Epidermal melanocyte (primary cell): Measurements from ENCODE around the gene FAM83C.
A peak's percentile ranks its signal among the peaks of the same experiment; 100 is the strongest.

ENCODE experiments used
- DNase-seq: peaks from one replicate; pipeline ENCODE4 v3.0.0; 2011; ENCODE audit warnings: low spot score; ENCODE audit not compliant: insufficient read length

FAM83C gene

DNA sequence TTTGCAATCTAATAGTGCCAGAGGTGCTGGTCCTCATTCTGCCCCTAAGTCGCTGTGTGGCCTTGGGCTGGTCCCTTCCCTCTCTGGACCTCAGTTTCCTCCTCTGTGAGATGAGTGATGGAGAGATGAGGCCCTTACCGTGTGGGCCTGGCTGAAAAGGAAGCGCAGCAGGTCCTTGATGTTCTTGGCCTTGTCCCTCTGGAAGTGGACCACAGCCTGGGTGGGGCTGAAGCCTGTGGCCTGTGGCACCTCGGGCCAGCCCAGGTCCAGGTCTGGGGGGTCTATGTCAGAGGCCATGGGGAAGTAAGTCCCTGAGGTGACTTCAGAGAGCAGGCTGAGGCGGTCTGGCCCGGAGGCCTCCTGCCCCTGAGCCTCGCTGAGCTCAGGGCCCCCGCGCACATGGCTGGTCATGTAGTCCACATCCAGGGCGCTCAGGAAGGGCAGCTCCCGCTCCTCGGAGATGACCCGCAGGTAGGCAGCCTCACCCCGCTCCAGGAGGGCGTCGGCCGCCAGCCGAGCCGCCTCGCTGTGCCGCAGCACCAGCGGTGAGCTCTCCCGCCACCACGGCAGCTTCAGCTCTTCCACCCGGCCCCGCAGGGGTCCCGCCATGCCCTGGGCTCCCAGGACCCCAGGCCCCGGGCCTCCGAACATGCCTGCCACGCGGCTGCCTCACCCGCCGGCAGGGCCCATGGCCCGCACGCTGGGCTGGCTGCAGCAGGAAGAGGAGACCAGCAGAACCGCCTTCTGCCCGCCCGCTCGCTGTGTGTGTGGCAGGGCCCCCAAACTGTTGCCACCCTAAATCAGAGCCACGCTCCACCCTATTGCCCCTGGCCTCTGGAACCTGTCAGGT is at the start of gene FAM83C:
Gene FAM83C (minus strand): TSS at position 772 of the 850 bp plus-strand sequence. CDS start 121 bp downstream, at position 651.
- DNase-seq = no peak

- DNase-seq = no peak
These were observed 49.3 kb upstream of the FAM83C start for GRCh38 chr20:35341366-35342028.

- DNase-seq = no peak
These were observed 48.2 kb upstream of the FAM83C start for GRCh38 chr20:35340436-35340835.

DNA sequence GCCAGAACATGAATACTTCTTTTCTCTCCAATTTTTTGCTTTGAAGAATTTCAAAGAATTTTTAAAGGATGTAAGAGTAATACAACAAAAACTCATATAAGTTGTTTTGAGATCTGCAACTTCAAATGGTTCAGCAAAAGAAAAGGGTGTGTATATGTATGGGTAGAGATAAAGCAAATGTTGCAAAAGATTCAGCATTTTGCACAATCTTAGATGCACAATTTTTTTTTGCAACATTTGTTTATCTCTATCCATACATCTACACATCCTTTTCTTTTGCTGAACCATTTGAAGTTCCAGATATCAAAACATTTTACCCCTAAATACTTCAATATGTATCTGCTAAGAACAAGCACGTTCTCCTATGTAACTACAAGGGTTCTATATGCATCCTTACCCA is 47.4 kb upstream of the FAM83C start:
- no peak for DNase-seq

- DNase-seq = peak; percentile 54
These were observed 46.8 kb upstream of the FAM83C start for GRCh38 chr20:35339007-35339406.

DNA sequence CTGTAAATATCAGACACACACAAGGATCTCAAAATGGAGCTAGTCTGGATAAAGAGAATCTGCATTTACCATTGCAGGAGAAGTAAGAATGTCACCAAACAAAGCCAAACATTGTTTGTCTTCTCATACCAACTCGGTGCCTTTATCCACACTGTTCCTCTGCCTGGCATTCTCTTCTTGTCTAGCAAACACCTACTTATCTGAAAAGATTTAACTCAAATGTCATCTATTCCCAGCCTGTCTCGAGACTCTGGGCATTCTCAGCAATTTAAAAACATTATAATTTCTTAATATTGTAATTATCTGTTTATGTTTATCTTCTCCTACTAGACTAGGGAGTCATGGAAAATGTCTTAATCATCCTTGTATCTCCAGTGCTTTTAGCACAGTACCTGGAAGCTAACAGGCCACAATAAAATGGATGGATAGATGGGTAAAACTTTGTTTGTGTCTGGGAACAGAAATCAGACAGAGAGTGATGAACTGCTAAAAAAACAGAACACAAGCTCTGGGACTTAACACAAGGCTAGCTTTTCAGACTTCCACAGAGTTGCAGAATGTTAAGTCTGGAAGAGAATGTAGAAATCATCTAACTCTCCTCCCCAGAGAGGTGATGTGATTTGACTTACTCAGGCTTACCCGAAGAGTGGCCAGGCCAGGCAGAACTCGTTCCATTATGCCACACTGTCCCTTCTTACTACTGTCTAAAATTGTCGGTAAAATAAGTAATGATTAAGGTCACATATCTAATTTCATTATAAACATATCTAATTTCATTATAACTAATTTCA is 42.3 kb upstream of the FAM83C start:
- DNase-seq = no peak

GRCh38 chr20:35333606-35334005 is 41.4 kb upstream of the FAM83C start:
- no peak for DNase-seq

DNA sequence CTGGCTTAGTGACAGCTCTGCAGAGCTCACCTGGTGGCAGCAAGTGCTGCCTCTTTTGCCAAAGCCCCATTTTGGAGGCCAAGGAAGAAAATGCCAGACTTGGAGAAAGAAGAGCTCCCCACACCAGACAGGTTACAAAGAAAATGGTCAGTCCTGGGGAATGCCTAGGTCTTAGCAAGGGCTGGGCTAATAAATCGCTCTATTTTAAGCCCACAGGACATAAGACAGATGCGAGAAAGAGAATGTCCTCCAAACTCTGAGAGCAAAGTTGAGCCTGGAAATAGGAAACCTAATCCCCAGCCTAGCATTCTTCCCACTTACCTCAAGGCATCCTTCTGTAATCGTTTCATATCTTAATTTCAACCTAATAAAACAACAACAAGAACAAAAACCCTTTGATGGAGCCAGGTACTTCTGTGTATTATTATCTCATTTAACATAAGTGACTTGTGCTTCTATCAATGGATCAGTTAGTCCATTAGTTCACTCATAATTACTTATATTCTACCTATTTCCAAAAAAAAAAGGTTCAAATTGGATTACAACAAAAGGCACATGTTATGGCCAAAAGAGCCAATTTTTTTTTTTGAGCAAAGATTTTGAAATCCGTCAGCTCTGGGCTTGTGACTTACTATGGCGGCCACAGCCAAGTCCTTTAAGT is 40.4 kb upstream of the FAM83C start:
- DNase-seq = no peak

- DNase-seq = no peak
These were observed 37.4 kb upstream of the FAM83C start for GRCh38 chr20:35329435-35330139.

DNA sequence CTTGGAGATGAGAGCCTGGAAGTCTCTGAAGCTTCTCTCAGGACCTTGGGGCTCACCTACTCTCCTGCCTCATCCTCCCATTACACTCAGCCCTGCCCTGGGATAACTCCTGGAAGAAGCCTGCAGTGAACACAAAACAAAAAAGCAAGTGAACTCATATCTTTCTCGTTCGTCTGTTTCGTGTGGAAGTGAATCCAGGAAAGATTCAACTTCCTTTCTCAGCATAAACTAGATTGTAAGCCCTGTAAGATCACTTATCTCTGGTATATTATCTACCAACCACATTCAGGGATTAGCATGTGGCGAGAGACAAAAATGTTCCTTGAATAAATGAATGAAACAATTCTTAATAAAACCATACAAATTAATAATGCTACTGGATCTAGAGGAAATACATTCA is 36.5 kb upstream of the FAM83C start:
- DNase-seq = no peak

DNA sequence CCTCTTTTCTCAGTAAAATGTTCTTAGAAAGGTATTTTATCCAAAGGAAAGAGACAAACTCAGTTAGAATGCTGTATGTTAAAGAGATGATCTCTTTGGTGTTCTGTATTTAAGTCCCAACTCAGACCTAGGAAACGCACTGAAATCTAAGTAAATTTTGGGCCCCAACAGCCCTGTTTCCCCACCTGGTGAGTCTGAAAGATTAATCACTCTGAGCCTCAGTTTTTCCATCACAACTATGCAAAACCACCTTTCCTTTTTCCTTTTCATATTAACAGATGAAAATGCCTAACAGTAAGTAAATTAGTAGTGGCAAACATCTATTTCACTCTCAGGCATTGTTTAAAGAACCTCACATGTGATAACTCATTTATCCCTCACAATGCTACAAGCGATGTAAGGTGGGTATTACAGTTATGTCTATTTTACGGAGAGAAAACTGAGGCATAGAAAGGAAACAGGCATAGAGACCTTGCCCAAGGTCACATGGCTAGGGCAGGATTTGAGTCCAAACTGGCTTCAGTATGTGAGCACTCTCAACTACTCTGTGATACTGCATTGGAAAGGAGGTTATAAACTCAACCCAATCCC is 36.0 kb upstream of the FAM83C start:
- no peak for DNase-seq

- no peak for DNase-seq
These were observed 35.1 kb upstream of the FAM83C start for GRCh38 chr20:35327074-35327976.

- DNase-seq = no peak
These were observed 34.5 kb upstream of the FAM83C start for GRCh38 chr20:35326740-35327073.

DNA sequence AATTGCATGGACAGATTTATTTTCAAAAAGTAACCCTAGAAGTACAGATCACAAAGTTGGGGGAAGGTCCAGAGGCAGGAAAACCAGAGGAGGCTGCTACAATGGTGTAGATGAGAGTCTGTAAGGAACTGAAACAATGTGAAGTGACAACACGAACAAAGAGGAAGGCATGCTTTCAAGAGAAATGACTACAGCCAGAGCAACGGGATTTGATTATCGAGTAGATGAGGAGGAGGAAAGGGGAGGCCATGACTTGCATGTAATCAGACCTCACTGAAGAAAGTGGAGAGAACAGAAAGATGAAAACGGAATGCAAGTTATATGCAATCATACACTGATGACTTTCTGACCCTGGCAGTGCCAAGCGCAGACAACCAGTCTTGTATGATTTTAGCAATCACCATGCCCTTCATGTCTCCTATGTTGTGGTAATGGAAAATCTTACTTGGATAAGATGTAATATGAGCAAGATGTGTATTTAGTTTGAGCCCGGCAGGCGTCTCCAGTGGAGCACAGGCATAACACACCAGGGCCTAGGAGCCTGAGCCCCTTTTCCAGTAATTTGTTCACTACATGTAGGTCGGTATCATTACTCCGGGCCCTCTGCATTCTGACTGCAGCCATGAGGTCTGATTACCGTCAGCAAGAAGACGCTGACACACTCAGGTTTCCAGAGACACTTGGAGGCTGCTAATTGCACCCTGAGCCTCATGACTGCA is 34.0 kb upstream of the FAM83C start:
- no peak for DNase-seq

DNA sequence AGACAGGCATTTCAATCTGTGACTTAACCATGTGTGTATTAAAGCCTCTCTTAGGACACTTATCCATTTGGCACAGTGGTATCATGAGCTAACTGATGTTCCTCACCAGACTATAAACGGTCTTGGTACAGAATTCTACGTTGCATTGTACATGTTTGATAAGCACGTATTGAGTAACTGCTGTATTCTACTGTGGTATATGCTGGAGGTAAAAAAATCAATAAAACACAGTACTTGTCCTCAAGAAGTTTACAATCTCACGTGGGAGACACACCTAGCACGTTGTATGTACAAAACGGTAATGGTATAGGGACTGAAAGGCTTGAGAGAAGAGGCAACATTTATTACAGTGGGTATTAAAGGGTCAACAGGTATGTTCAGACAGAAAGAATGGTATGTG is 33.2 kb upstream of the FAM83C start:
- no peak for DNase-seq

DNA sequence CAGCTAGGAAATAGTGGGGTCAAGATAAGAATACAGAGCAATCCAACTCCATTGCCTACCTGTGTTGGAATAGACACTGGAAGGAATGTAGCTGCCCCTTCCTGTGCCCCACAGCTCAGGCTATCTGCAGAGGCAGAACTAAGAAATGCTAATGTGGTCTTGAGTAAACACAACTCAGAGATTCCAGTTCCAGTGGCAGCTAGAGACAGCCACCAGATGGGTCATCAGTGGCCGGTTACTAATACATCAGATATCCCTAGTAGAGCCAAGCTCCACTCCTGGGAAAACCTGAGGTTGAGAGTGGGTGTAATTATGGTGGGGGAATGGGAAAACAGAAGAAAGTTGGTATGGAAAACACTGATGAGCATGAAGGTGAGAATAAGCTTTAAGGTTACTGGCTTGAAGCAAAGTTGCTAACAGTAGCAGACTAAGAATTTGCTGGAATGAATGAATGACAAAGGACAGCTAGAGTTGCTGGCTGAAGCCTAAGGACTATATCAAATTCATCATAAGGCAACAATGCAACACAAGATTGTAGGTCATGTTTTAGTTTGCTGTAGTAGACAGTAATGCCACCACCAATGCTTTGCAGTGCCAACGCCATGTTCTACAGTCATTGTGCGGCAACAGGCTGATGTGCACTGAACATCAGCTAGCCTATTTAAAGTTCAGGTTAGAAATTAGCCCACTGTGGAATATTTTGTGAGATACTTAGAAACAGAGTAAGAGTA is 28.3 kb upstream of the FAM83C start:
- DNase-seq = no peak

GRCh38 chr20:35319871-35320197 is 27.6 kb upstream of the FAM83C start:
- no peak for DNase-seq

DNA sequence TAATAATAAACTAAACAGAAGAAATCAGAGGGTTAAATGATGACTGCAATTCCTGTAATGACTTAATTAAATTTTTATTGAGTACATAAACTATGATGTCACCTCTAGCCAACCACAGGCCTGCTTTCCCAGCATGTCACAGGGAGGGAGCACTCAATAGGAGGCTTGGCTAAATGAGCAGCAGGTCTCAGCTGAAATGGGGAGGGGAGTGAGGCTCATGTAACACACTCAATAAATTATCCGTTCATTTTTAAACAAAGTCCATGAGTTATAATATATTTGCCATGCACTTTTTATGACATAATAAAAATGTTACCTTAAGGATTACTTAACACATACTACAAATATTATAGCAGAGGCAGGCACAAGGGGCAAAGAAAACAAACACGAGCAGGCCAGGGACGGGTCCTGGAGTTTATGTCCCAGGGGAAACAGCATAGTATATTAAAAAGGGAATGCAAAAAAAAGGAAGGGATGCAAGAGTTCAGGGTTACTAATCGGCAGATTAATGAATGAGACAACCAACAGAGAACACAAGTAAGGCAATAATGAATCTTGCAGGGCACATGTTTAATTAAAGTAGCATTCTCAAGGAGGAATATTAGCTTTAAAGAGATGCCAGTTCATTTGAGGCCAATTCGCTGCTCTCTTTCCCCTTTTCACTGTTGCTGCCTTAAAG is 27.1 kb upstream of the FAM83C start:
- DNase-seq = no peak
